Measurements from ENCODE around the gene PDLIM5. TPM values are rescaled to one million over a fixed set of nuclear protein-coding genes. Genes with fewer than 3 reads are reported as not detected.

PDLIM5 gene
- total RNA-seq, 3 donors from 2014 or later (not counting 1 experiment from before 2014, with no cell fraction given), result 41.8 to 94.8 (median 50.5) TPM

- no peaks in the 10 kb centered on the region for H3K27me3 ChIP-seq (ENCODE audit: control insufficient read depth, insufficient read depth, low read length)
- no peak overlapping the region for H3K4me3 Mint-ChIP-seq
- H3K9me3 ChIP-seq (ENCODE audit: control insufficient read depth, insufficient read depth, low read length), result no peaks in the 10 kb centered on the region
- no peak overlapping the region for H3K4me3 ChIP-seq (ENCODE audit: low read length)
- no peak for DNase-seq
- peaks cover 6% of the 10 kb centered on the region for H3K36me3 Mint-ChIP-seq
- 86% methylated on average over 5 of the region's 5 CpGs for WGBS (ENCODE audit: insufficient coverage)
- H3K27ac Mint-ChIP-seq, result no peak overlapping the region
- H3K27ac ChIP-seq (ENCODE audit: low read length), result no peak overlapping the region
- H3K4me1 Mint-ChIP-seq, result no peaks in the 10 kb centered on the region
- no peak for ATAC-seq
- H3K9me3 Mint-ChIP-seq, result no peaks in the 10 kb centered on the region
- H3K27me3 Mint-ChIP-seq (ENCODE audit: low read depth in 2 of 2), result no peaks in the 10 kb centered on the region
- H3K4me1 ChIP-seq (ENCODE audit: control insufficient read depth, insufficient read depth, low read length), result no peaks in the 10 kb centered on the region
- H3K36me3 ChIP-seq (ENCODE audit: control insufficient read depth, insufficient read depth, low read length), result no peaks in the 10 kb centered on the region
- intact Hi-C loops (cut with micrococcal nuclease), result no loop called here
- TF ChIP-seq CTCF (IDR thresholded peaks at IDR 0.05), result no peak
These were observed 219.4 kb downstream of the PDLIM5 start for GRCh38 chr4:94671113-94671512.

- no peak overlapping the region for H3K4me3 ChIP-seq (ENCODE audit: low read length)
- H3K4me1 ChIP-seq (ENCODE audit: control insufficient read depth, insufficient read depth, low read length), result no peaks in the 10 kb centered on the region
- H3K27me3 ChIP-seq (ENCODE audit: control insufficient read depth, insufficient read depth, low read length), result no peaks in the 10 kb centered on the region
- Mint-ChIP-seq H3K9me3 (peaks cover 0 to 2% of the 10 kb centered on the region in 2 donors), H3K4me1 (no peaks in the 10 kb centered on the region), H3K4me3 (no peak overlapping the region), H3K27ac (no peak overlapping the region), H3K27me3 (ENCODE audit: low read depth in 2 of 2) (peaks cover 6 to 14% of the 10 kb centered on the region in 2 donors), H3K36me3 (peaks cover 6% of the 10 kb centered on the region)
- intact Hi-C loops (cut with micrococcal nuclease), result no loop called here
- no peaks in the 10 kb centered on the region for H3K9me3 ChIP-seq (ENCODE audit: control insufficient read depth, insufficient read depth, low read length)
- no peaks in the 10 kb centered on the region for H3K36me3 ChIP-seq (ENCODE audit: control insufficient read depth, insufficient read depth, low read length)
- no peak for ATAC-seq
- no peak for TF ChIP-seq CTCF (IDR thresholded peaks at IDR 0.05)
- no peak overlapping the region for H3K27ac ChIP-seq (ENCODE audit: low read length)
- no peak for DNase-seq
- WGBS (ENCODE audit: insufficient coverage), result 93% methylated on average over 2 of the region's 2 CpGs
These were observed 222.2 kb downstream of the PDLIM5 start for GRCh38 chr4:94673961-94674360.

GRCh38 chr4:94676970-94677369 lies 225.2 kb downstream of the PDLIM5 start:
- H3K27me3 ChIP-seq (ENCODE audit: control insufficient read depth, insufficient read depth, low read length), result no peaks in the 10 kb centered on the region
- no peak for DNase-seq
- no peaks in the 10 kb centered on the region for H3K36me3 Mint-ChIP-seq
- WGBS (ENCODE audit: insufficient coverage), result 83% methylated on average over 1 of the region's 2 CpGs
- H3K27me3 Mint-ChIP-seq (ENCODE audit: low read depth in 2 of 2), result peaks cover 6 to 14% of the 10 kb centered on the region in 2 donors
- no peak overlapping the region for H3K27ac Mint-ChIP-seq
- no peaks in the 10 kb centered on the region for H3K9me3 ChIP-seq (ENCODE audit: control insufficient read depth, insufficient read depth, low read length)
- intact Hi-C loops (cut with micrococcal nuclease), result no loop called here
- ATAC-seq, result no peak
- H3K9me3 Mint-ChIP-seq, result peaks cover 0 to 2% of the 10 kb centered on the region in 2 donors
- H3K36me3 ChIP-seq (ENCODE audit: control insufficient read depth, insufficient read depth, low read length), result no peaks in the 10 kb centered on the region
- no peaks in the 10 kb centered on the region for H3K4me1 ChIP-seq (ENCODE audit: control insufficient read depth, insufficient read depth, low read length)
- no peak overlapping the region for H3K4me3 ChIP-seq (ENCODE audit: low read length)
- no peaks in the 10 kb centered on the region for H3K4me1 Mint-ChIP-seq
- no peak overlapping the region for H3K27ac ChIP-seq (ENCODE audit: low read length)
- no peak for TF ChIP-seq CTCF (IDR thresholded peaks at IDR 0.05)
- no peak overlapping the region for H3K4me3 Mint-ChIP-seq

GRCh38 chr4:94678896-94679295 lies 227.2 kb downstream of the PDLIM5 start:
- Mint-ChIP-seq H3K27me3 (ENCODE audit: low read depth in 2 of 2) (peaks cover 6 to 14% of the 10 kb centered on the region in 2 donors), H3K4me1 (no peaks in the 10 kb centered on the region), H3K4me3 (no peak overlapping the region), H3K9me3 (peaks cover 0 to 2% of the 10 kb centered on the region in 2 donors), H3K36me3 (no peaks in the 10 kb centered on the region), H3K27ac (no peak overlapping the region)
- intact Hi-C loops (cut with micrococcal nuclease), result no loop called here
- no peak overlapping the region for H3K4me3 ChIP-seq (ENCODE audit: low read length)
- no peaks in the 10 kb centered on the region for H3K36me3 ChIP-seq (ENCODE audit: control insufficient read depth, insufficient read depth, low read length)
- H3K27ac ChIP-seq (ENCODE audit: low read length), result no peak overlapping the region
- H3K27me3 ChIP-seq (ENCODE audit: control insufficient read depth, insufficient read depth, low read length), result no peaks in the 10 kb centered on the region
- H3K9me3 ChIP-seq (ENCODE audit: control insufficient read depth, insufficient read depth, low read length), result no peaks in the 10 kb centered on the region
- no peak for TF ChIP-seq CTCF (IDR thresholded peaks at IDR 0.05)
- no peak for ATAC-seq
- DNase-seq, result no peak
- H3K4me1 ChIP-seq (ENCODE audit: control insufficient read depth, insufficient read depth, low read length), result no peaks in the 10 kb centered on the region

Measured in natural killer cell (primary cell).